RWPE2 (cell line): ENCODE data around the gene ZDHHC8.

Source experiments
- ATAC-seq: fragments of 200-7000 bp; cut with Tn5 transposase; 3 replicates; pipeline ENCODE4 v1.9.1; 2021; ENCODE audit warnings: low read depth
- DNase-seq: peaks from one replicate; pipeline ENCODE4 v3.0.0-alpha.2; 2020; ENCODE audit warnings: low spot score
- H3K27ac ChIP-seq: fragments of 450-650 bp; 2 replicates; pipeline ENCODE4 v1.5.1; 2017; ENCODE audit warnings: mild to moderate bottlenecking; ENCODE audit not compliant: poor library complexity, severe bottlenecking
- H3K27me3 ChIP-seq: fragments of 250-450 bp; sonication (Bioruptor Pico); 2 replicates; pipeline ENCODE4 v1.5.1; 2021; ENCODE audit warnings: mild to moderate bottlenecking, moderate library complexity; ENCODE audit not compliant: insufficient read depth, poor library complexity, severe bottlenecking
- H3K36me3 ChIP-seq: fragments of 250-450 bp; sonication (Bioruptor Pico); 2 replicates; pipeline ENCODE4 v1.5.1; 2020; ENCODE audit warnings: low read depth, mild to moderate bottlenecking, moderate library complexity
- H3K4me1 ChIP-seq: fragments of 250-450 bp; sonication (Bioruptor Pico); 2 replicates; pipeline ENCODE4 v1.5.1; 2021; ENCODE audit warnings: mild to moderate bottlenecking, moderate library complexity; ENCODE audit not compliant: insufficient read depth, poor library complexity, severe bottlenecking
- H3K4me3 ChIP-seq: fragments of 250-450 bp; sonication (Bioruptor Pico); 2 replicates; pipeline ENCODE4 v1.5.1; 2021; ENCODE audit warnings: mild to moderate bottlenecking, moderate library complexity; ENCODE audit not compliant: severe bottlenecking
- H3K9me3 ChIP-seq: fragments of 250-450 bp; sonication (Bioruptor Pico); 2 replicates; pipeline ENCODE4 v1.5.1; 2021; ENCODE audit warnings: mild to moderate bottlenecking, moderate library complexity; ENCODE audit not compliant: severe bottlenecking
- TF ChIP-seq, protein P1 (sequence below): fragments of 450-650 bp; IDR thresholded peaks from one replicate; pipeline ENCODE4 v1.5.1; 2017; ENCODE audit warnings: mild to moderate bottlenecking, moderate library complexity; ENCODE audit not compliant: poor library complexity, severe bottlenecking

The ZDHHC8 gene

DNA sequence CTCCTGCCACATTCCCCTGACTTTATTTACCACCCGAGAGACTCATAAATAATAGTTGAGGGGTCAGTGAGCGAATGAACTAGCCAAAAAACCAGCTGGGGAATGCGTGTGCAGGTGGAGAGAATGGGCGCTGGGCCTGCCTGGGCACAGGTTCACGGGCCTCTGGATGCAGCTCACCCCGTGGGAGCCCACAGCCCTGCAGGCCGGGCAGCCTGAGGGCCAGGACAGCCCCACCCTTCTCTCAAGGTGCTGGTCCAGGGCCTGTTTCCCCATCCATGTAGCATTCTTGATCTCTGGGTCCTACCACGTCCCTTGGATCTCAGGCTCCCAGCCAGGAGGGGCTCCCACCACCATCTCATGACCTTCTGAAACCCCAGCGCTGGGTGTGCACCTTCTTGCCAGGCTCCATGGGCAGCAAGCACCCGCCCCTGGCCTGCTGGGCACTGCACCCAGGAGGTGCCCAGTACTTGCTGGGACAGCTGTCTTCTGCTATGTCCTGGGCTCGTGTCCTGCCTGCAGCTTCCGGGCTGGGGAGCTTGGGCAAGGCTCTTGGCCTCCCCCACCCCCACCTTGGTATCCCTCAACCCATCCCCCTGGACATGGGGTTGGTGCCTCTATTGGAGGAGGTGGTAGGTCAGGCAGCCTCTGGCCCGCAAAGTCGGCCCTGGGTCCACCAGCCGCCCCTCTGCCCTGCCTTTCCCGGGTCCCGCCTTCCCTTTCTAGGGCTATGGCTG, 62.3 kb downstream of the ZDHHC8 start:
- no peak for DNase-seq
- H3K27ac ChIP-seq = no peak overlapping the region
- TF ChIP-seq, protein P1, sequence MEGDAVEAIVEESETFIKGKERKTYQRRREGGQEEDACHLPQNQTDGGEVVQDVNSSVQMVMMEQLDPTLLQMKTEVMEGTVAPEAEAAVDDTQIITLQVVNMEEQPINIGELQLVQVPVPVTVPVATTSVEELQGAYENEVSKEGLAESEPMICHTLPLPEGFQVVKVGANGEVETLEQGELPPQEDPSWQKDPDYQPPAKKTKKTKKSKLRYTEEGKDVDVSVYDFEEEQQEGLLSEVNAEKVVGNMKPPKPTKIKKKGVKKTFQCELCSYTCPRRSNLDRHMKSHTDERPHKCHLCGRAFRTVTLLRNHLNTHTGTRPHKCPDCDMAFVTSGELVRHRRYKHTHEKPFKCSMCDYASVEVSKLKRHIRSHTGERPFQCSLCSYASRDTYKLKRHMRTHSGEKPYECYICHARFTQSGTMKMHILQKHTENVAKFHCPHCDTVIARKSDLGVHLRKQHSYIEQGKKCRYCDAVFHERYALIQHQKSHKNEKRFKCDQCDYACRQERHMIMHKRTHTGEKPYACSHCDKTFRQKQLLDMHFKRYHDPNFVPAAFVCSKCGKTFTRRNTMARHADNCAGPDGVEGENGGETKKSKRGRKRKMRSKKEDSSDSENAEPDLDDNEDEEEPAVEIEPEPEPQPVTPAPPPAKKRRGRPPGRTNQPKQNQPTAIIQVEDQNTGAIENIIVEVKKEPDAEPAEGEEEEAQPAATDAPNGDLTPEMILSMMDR = no peak
- no peaks in the 10 kb centered on the region for H3K36me3 ChIP-seq
- H3K27me3 ChIP-seq = no peaks in the 10 kb centered on the region
- H3K9me3 ChIP-seq = no peaks in the 10 kb centered on the region
- H3K4me1 ChIP-seq = no peaks in the 10 kb centered on the region
- no peak for ATAC-seq
- H3K4me3 ChIP-seq = no peak overlapping the region

DNA sequence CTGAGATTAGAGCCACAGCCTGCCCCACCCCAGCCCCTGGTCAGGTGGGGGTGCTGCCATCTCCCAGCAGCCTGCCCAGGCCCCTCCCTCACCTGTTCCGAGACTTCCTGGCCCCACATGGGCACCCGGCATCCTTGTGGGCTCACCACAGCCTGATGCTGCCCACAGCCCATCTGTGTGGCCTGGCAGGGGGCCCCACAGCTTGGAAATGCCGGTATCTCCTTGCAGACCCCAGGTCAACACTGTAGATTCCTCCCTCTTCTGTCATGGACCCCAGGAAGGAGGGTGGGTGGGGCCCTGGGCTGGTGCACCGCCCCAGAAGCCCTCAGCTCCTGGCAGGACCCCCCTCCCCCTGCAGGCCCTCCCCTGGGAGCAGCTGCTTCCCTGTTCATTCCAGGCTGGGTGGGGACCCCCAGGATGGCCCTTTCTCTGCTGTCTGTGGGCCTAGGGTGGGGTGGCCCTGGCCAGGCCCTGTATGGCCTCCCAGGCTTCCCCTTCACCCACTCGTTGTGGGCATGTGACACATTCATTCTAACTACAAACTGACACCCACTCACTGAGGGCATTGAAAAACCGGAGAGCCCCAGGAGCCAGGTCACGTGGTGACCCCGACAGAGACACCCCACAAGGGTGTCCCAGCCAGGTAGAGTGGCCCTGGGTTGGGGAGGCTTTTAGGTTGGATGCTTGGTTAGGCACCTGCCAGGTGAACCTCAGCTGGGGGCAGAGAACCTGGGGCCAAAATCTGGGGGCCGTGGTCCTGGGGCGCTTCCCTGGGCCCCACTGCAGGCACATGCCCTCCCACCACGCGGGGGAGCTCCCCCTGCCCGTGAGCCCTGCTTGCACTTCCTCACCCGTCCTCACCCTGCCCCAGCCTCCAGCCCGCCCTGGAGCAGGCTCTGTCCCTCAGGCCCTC, 63.3 kb downstream of the ZDHHC8 start:
- H3K27ac ChIP-seq = no peak overlapping the region
- no peaks in the 10 kb centered on the region for H3K4me1 ChIP-seq
- TF ChIP-seq, protein P1 = no peak
- DNase-seq (no peak), ATAC-seq (no peak)
- H3K27me3 ChIP-seq = no peaks in the 10 kb centered on the region
- H3K36me3 ChIP-seq = no peaks in the 10 kb centered on the region
- H3K4me3 ChIP-seq = no peak overlapping the region
- H3K9me3 ChIP-seq = no peaks in the 10 kb centered on the region

DNA sequence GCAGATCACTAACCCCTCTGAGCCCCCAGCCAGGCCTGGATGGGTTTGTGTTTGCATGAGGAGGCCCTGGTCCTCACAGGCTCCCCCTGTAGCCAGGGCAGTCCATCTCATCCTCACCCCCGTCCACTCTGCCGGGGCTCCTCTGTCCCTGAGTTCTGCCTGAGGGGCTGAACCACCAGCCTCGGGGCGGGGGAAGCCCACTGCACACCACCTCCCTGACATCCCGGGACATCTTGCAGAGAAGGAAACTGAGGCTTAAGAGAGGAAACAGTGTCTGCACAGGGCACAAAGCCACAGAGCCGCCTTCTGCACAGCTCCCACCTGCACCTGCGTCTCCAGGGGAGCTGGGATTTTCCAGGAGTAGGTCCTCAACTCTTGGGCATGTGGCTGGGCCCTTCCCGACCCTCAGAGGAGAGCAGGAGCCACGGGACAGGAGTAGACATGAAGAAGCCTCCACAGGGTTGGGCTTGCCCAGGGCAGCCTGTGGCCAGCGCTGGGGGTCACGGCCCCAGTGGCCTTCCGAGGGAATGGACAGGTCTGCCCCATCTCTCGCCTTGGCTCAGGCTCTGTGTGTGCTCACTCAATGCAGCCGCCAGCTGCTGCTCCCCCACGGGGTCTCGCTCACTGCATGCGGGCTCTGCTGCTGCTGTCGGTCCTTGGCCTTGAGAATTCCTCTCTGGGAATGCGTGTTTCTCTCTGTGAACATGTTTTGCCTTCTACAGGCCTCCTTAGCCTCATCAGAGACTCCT, 64.7 kb downstream of the ZDHHC8 start:
- TF ChIP-seq, protein P1 = no peak
- H3K9me3 ChIP-seq = no peaks in the 10 kb centered on the region
- ATAC-seq (no peak), DNase-seq (no peak)
- no peak overlapping the region for H3K4me3 ChIP-seq
- no peaks in the 10 kb centered on the region for H3K27me3 ChIP-seq
- H3K36me3 ChIP-seq = no peaks in the 10 kb centered on the region
- no peak overlapping the region for H3K27ac ChIP-seq
- no peaks in the 10 kb centered on the region for H3K4me1 ChIP-seq
